ENCODE results near the gene CD44. TPM values are rescaled to one million over a fixed set of nuclear protein-coding genes. Genes with fewer than 3 reads are reported as not detected.
A peak's percentile ranks its signal among the peaks of the same experiment; 100 is the strongest.

Gene CD44
- polyA plus RNA-seq, 1 donor = 31.1 TPM

- Histone ChIP-seq H3K4me3 (ENCODE audit: low read length) (no peak overlapping the region), H3K9me3 (ENCODE audit: control insufficient read depth, low read depth, low read length) (no peaks in the 10 kb centered on the region), H3K4me1 (ENCODE audit: control insufficient read depth, insufficient read depth, low read length) (no peaks in the 10 kb centered on the region), H3K27ac (ENCODE audit: low read length) (no peak overlapping the region), H3K27me3 (ENCODE audit: control insufficient read depth, insufficient read depth, low read length) (peaks cover 9% of the 10 kb centered on the region), H3K36me3 (ENCODE audit: control insufficient read depth, insufficient read depth, low read length) (no peaks in the 10 kb centered on the region)
- no peak for DNase-seq
- 80% methylated on average over 1 of the region's 12 CpGs for WGBS (ENCODE audit: insufficient coverage, low lambda C conversion rate)
These were observed 19.1 kb downstream of the CD44 start for GRCh38 chr11:35157814-35158700.

- Histone ChIP-seq H3K4me3 (ENCODE audit: low read length) (no peak overlapping the region), H3K27ac (ENCODE audit: low read length) (no peak overlapping the region), H3K9me3 (ENCODE audit: control insufficient read depth, low read depth, low read length) (no peaks in the 10 kb centered on the region), H3K36me3 (ENCODE audit: control insufficient read depth, insufficient read depth, low read length) (no peaks in the 10 kb centered on the region), H3K27me3 (ENCODE audit: control insufficient read depth, insufficient read depth, low read length) (peaks cover 9% of the 10 kb centered on the region), H3K4me1 (ENCODE audit: control insufficient read depth, insufficient read depth, low read length) (no peaks in the 10 kb centered on the region)
- 67% methylated on average over 1 of the region's 6 CpGs for WGBS (ENCODE audit: insufficient coverage, low lambda C conversion rate)
- DNase-seq = no peak
These were observed 19.9 kb downstream of the CD44 start for GRCh38 chr11:35158701-35159510.

- H3K4me3 ChIP-seq (ENCODE audit: low read length) = no peak overlapping the region
- H3K4me1 ChIP-seq (ENCODE audit: control insufficient read depth, insufficient read depth, low read length) = no peaks in the 10 kb centered on the region
- DNase-seq = no peak
- no CpG with 5 or more reads among the region's 7 CpGs for WGBS (ENCODE audit: insufficient coverage, low lambda C conversion rate)
- peaks cover 9% of the 10 kb centered on the region for H3K27me3 ChIP-seq (ENCODE audit: control insufficient read depth, insufficient read depth, low read length)
- no peaks in the 10 kb centered on the region for H3K9me3 ChIP-seq (ENCODE audit: control insufficient read depth, low read depth, low read length)
- no peaks in the 10 kb centered on the region for H3K36me3 ChIP-seq (ENCODE audit: control insufficient read depth, insufficient read depth, low read length)
- H3K27ac ChIP-seq (ENCODE audit: low read length) = no peak overlapping the region
These were observed 21.4 kb downstream of the CD44 start for GRCh38 chr11:35160246-35160824.

GRCh38 chr11:35160902-35161597 is 22.1 kb downstream of the CD44 start:
- no peaks in the 10 kb centered on the region for H3K4me1 ChIP-seq (ENCODE audit: control insufficient read depth, insufficient read depth, low read length)
- H3K36me3 ChIP-seq (ENCODE audit: control insufficient read depth, insufficient read depth, low read length) = no peaks in the 10 kb centered on the region
- peaks cover 9% of the 10 kb centered on the region for H3K27me3 ChIP-seq (ENCODE audit: control insufficient read depth, insufficient read depth, low read length)
- H3K4me3 ChIP-seq (ENCODE audit: low read length) = no peak overlapping the region
- DNase-seq = no peak
- WGBS (ENCODE audit: insufficient coverage, low lambda C conversion rate) = 100% methylated on average over 1 of the region's 3 CpGs
- H3K9me3 ChIP-seq (ENCODE audit: control insufficient read depth, low read depth, low read length) = no peaks in the 10 kb centered on the region
- H3K27ac ChIP-seq (ENCODE audit: low read length) = no peak overlapping the region

- Histone ChIP-seq H3K27me3 (ENCODE audit: control insufficient read depth, insufficient read depth, low read length) (peaks cover 11% of the 10 kb centered on the region), H3K4me3 (ENCODE audit: low read length) (no peak overlapping the region), H3K9me3 (ENCODE audit: control insufficient read depth, low read depth, low read length) (no peaks in the 10 kb centered on the region), H3K27ac (ENCODE audit: low read length) (no peak overlapping the region), H3K4me1 (ENCODE audit: control insufficient read depth, insufficient read depth, low read length) (no peaks in the 10 kb centered on the region), H3K36me3 (ENCODE audit: control insufficient read depth, insufficient read depth, low read length) (no peaks in the 10 kb centered on the region)
- DNase-seq = no peak
- WGBS (ENCODE audit: insufficient coverage, low lambda C conversion rate) = no CpG with 5 or more reads among the region's 2 CpGs
These were observed 23.8 kb downstream of the CD44 start for GRCh38 chr11:35162745-35163144.

GRCh38 chr11:35163209-35163608 is 24.2 kb downstream of the CD44 start:
- H3K9me3 ChIP-seq (ENCODE audit: control insufficient read depth, low read depth, low read length) = no peaks in the 10 kb centered on the region
- no peaks in the 10 kb centered on the region for H3K36me3 ChIP-seq (ENCODE audit: control insufficient read depth, insufficient read depth, low read length)
- peaks cover 11% of the 10 kb centered on the region for H3K27me3 ChIP-seq (ENCODE audit: control insufficient read depth, insufficient read depth, low read length)
- 100% methylated on average over 1 of the region's 2 CpGs for WGBS (ENCODE audit: insufficient coverage, low lambda C conversion rate)
- no peak for DNase-seq
- no peak overlapping the region for H3K4me3 ChIP-seq (ENCODE audit: low read length)
- H3K27ac ChIP-seq (ENCODE audit: low read length) = no peak overlapping the region
- no peaks in the 10 kb centered on the region for H3K4me1 ChIP-seq (ENCODE audit: control insufficient read depth, insufficient read depth, low read length)

- no peak for DNase-seq
- Histone ChIP-seq H3K4me3 (ENCODE audit: low read length) (no peak overlapping the region), H3K9me3 (ENCODE audit: control insufficient read depth, low read depth, low read length) (no peaks in the 10 kb centered on the region), H3K36me3 (ENCODE audit: control insufficient read depth, insufficient read depth, low read length) (no peaks in the 10 kb centered on the region), H3K27ac (ENCODE audit: low read length) (no peak overlapping the region), H3K27me3 (ENCODE audit: control insufficient read depth, insufficient read depth, low read length) (peaks cover 11% of the 10 kb centered on the region), H3K4me1 (ENCODE audit: control insufficient read depth, insufficient read depth, low read length) (no peaks in the 10 kb centered on the region)
- WGBS (ENCODE audit: insufficient coverage, low lambda C conversion rate) = no CpG with 5 or more reads among the region's 3 CpGs
These were observed 24.9 kb downstream of the CD44 start for GRCh38 chr11:35163702-35164496.

GRCh38 chr11:35165030-35165422 is 26.1 kb downstream of the CD44 start:
- no peaks in the 10 kb centered on the region for H3K4me1 ChIP-seq (ENCODE audit: control insufficient read depth, insufficient read depth, low read length)
- WGBS (ENCODE audit: insufficient coverage, low lambda C conversion rate) = no CpG with 5 or more reads among the region's 1 CpG
- no peak for DNase-seq
- peaks cover 8% of the 10 kb centered on the region for H3K27me3 ChIP-seq (ENCODE audit: control insufficient read depth, insufficient read depth, low read length)
- no peaks in the 10 kb centered on the region for H3K36me3 ChIP-seq (ENCODE audit: control insufficient read depth, insufficient read depth, low read length)
- H3K9me3 ChIP-seq (ENCODE audit: control insufficient read depth, low read depth, low read length) = no peaks in the 10 kb centered on the region
- no peak overlapping the region for H3K27ac ChIP-seq (ENCODE audit: low read length)
- H3K4me3 ChIP-seq (ENCODE audit: low read length) = no peak overlapping the region

- Histone ChIP-seq H3K4me3 (ENCODE audit: low read length) (no peak overlapping the region), H3K36me3 (ENCODE audit: control insufficient read depth, insufficient read depth, low read length) (no peaks in the 10 kb centered on the region), H3K27ac (ENCODE audit: low read length) (no peak overlapping the region), H3K27me3 (ENCODE audit: control insufficient read depth, insufficient read depth, low read length) (peaks cover 4% of the 10 kb centered on the region), H3K4me1 (ENCODE audit: control insufficient read depth, insufficient read depth, low read length) (no peaks in the 10 kb centered on the region), H3K9me3 (ENCODE audit: control insufficient read depth, low read depth, low read length) (no peaks in the 10 kb centered on the region)
- DNase-seq = peak; percentile 31 to 33
- whole genome bisulfite sequencing (ENCODE audit: insufficient coverage, low lambda C conversion rate) = no CpG with 5 or more reads among the region's 8 CpGs
These were observed 26.7 kb downstream of the CD44 start for GRCh38 chr11:35165423-35166368.
